Measurements from ENCODE around the gene CEP170.

The CEP170 gene

GRCh38 chr1:243267914-243268653 is 13.0 kb upstream of the CEP170 start:
- DNase-seq: no peak

- DNase-seq: no peak
These were observed 12.4 kb upstream of the CEP170 start for GRCh38 chr1:243267471-243267880.

GRCh38 chr1:243266231-243266630 is 11.2 kb upstream of the CEP170 start:
- DNase-seq: no peak

- DNase-seq: no peak
These were observed 9.6 kb upstream of the CEP170 start for GRCh38 chr1:243264717-243265116.

- DNase-seq: no peak
These were observed 6.3 kb upstream of the CEP170 start for GRCh38 chr1:243261390-243261789.

- DNase-seq: no peak
These were observed 5.3 kb upstream of the CEP170 start for GRCh38 chr1:243260221-243260880.

GRCh38 chr1:243258731-243259130 is 3.6 kb upstream of the CEP170 start:
- DNase-seq: no peak

GRCh38 chr1:243257189-243257588 is 2.1 kb upstream of the CEP170 start:
- DNase-seq: no peak

GRCh38 chr1:243256590-243256989 is 1.5 kb upstream of the CEP170 start:
- no peak for DNase-seq

GRCh38 chr1:243255791-243256512 is 871 bp upstream of the CEP170 start, which contains the start of gene SDCCAG8:
Gene SDCCAG8, plus strand, starts transcription at chr1:243256041. Its CDS starts 133 bp downstream, at chr1:243256174.
- DNase-seq: peak; percentile 87

- peak; percentile 54 for DNase-seq
These were observed 701 bp downstream of the CEP170 start for GRCh38 chr1:243254233-243254926.

- no peak for DNase-seq
These were observed 1.2 kb downstream of the CEP170 start for GRCh38 chr1:243253926-243254232.

- DNase-seq: no peak
These were observed 1.7 kb downstream of the CEP170 start for GRCh38 chr1:243253211-243253925.

- no peak for DNase-seq
These were observed 3.5 kb downstream of the CEP170 start for GRCh38 chr1:243251539-243251938.

- DNase-seq: no peak
These were observed 5.0 kb downstream of the CEP170 start for GRCh38 chr1:243250102-243250501.

GRCh38 chr1:243249214-243249613 is 5.9 kb downstream of the CEP170 start:
- DNase-seq: no peak

- no peak for DNase-seq
These were observed 7.2 kb downstream of the CEP170 start for GRCh38 chr1:243247901-243248300.

- DNase-seq: no peak
These were observed 8.2 kb downstream of the CEP170 start for GRCh38 chr1:243246916-243247315.

GRCh38 chr1:243244432-243244841 is 10.6 kb downstream of the CEP170 start:
- no peak for DNase-seq

- DNase-seq: no peak
These were observed 18.4 kb downstream of the CEP170 start for GRCh38 chr1:243236604-243237252.

GRCh38 chr1:243234978-243235647 is 20.0 kb downstream of the CEP170 start:
- no peak for DNase-seq

- DNase-seq: no peak
These were observed 21.2 kb downstream of the CEP170 start for GRCh38 chr1:243233908-243234307.
